NCI-H774 (cell line): ENCODE data around the gene AKAP9.
"Not testable (repeated sequence)": the region's sequence is repeated elsewhere in the genome, so short reads cannot be mapped to it uniquely, and the experiment has no call there.

ENCODE experiments used
- DNase-seq: peaks from one replicate; lab custom pipeline; 2025; lab: John Stamatoyannopoulos, UW

Gene AKAP9

DNA sequence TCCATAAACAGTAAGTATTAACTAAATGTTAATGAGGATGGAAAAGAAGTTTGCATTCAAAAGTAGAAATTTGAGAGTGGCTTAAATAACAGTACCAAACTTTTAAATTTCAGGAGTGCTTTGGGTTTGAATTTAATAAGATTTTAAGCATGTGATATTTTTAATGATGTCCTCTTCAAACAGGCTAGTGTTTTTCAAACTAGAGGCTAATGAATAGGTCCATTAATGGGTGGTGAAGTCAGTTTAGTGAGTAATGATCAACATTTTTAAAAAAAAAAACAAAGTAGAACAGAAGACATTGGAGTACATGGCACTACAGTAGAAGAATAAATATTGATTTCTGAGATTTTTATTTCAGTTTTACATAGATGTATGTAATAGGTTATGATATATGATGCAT, 72.9 kb downstream of the AKAP9 start:
- DNase-seq, result no peak

DNA sequence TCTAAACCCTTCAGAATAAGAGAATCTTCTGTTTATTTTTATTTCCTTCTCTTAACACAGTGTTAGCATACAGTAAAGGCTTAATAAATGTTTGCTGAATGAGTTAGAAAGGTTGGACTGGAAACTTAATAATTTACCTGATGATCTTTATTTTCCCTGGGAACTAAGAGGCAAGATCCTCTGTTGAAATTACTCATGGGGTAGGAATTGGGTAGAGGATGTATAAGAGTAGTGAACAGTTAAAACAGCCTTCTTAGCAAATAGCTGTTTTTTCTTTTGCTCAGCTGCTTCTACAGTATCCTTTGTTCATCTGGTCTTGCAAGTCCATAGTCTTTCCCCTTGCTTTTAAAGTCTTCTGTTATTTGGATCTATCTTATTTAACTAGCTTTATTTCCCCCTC, 80.0 kb downstream of the AKAP9 start:
- DNase-seq, result no peak

DNA sequence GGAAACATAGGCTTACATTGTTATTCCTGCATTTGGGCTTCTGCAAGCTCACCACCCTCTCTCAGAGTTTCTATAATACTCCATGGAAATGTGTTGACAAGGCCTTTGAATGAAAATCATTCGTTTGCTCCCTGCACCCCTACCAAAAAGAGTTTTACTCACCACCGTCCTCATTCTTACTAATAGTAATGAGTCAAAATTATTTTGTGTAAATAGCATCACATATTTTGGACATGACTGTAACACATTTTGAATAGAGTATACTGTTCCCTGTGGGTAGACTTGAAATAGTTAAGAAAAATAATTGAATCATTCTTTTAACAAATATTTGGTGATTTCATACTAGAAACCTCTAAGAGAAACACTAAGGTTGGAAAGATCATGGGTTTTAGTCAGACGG, 84.6 kb downstream of the AKAP9 start:
- DNase-seq, result no peak

DNA sequence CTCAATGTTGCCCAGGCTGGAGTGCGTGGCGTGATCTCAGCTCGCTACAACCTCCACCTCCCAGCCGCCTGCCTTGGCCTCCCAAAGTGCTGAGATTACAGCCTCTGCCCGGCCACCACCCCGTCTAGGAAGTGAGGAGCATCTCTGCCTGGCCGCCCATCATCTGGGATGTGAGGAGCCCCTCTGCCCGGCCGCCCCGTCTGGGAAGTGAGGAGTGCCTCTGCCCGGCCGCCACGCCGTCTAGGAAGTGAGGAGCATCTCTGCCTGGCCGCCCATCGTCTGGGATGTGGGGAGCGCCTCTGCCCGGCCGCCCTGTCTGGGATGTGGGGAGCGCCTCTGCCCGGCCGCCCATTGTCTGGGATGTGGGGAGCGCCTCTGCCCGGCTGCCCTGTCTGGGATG, 86.0 kb downstream of the AKAP9 start:
- not testable (repeated sequence) for DNase-seq

DNA sequence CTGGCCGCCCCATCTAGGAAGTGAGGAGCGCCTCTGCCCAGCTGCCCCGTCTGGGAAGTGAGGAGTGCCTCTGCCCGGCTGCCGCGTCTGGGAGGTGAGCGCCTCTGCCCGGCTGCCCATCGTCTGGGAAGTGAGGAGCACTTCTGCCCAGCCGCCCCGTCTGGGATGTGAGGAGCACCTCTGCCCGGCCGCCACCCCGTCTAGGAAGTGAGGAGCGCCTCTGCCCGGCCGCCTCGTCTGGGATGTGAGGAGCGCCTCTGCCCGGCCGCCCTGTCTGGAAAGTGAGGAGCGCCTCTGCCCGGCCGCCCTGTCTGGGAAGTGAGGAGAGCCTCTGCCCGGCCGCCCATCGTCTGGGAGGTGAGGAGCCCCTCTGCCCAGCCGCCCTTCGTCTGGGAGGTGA, 86.5 kb downstream of the AKAP9 start:
- not testable (repeated sequence) for DNase-seq

DNA sequence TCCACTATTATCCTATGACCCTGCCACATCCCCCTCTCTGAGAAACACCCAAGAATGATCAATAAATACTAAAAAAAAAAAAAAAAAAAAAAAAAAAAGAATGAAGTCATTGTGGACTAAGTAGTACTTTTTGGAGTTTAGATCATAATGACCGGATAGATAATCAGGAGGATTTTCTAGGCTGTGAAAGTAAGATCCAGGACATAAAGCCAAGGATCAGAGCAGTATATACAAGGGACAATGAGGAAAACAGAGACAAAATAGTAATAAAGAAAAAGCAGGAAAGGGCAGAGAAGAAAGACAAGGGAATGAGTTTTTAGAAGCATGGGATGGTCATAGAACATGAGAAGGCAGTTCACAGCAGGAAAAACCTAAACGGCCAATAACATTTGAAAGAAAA, 87.6 kb downstream of the AKAP9 start:
- no peak for DNase-seq

DNA sequence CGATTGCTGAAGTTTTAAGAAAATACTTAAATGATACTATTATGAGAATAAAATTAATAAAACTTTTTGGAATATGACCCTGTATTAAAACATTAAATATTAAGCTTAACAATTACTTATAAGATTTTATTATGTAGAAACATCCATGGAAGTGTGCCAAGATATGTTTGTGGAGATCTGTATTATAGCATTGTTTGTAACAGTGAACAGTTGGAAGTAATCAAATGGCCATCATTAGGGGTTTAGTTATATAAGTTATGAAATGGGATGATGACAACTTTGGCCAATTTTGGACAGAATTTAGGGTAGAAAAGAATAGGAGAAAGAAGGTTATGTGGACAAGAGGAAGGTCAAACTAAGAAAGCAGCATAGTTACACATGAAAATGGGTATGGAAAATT, 88.0 kb downstream of the AKAP9 start:
- no peak for DNase-seq

DNA sequence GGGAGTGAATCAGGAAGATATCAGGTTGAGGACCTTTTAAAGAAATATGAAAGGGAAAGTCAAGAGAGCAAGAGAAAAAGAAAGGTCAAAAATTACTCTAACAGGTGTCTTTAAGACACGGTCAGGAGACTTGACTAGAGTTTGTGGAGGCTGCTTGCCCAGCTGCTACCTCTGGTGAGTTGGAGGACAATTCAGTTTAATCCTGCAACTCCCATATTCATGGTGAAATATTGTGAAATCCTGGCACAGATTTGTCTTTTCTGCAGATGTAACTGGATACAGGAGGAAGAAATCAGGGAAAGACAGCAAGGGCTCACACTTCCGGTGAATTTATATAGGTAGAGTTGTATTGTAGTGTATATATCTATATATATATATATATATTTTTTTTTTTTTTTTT, 93.5 kb downstream of the AKAP9 start:
- DNase-seq, result no peak

DNA sequence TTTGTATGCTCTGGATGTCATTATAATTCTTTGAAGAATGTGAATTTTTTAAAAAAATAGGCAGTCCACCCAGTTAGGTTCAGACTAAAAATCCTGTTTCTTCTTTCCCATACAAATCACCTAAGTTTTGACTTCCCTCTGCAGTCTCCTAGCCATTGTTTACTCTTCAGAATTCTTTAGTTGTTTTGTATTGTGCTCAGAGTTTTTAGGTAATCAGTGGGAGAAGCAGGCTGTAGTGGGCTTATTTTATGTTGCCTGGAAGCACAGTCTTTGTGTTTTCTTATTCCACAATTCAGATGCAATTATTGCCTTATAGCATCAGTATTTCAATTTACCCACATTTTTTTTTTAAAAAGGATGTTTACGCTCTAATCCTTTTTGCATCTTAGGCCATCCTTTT, 94.9 kb downstream of the AKAP9 start:
- DNase-seq, result no peak

DNA sequence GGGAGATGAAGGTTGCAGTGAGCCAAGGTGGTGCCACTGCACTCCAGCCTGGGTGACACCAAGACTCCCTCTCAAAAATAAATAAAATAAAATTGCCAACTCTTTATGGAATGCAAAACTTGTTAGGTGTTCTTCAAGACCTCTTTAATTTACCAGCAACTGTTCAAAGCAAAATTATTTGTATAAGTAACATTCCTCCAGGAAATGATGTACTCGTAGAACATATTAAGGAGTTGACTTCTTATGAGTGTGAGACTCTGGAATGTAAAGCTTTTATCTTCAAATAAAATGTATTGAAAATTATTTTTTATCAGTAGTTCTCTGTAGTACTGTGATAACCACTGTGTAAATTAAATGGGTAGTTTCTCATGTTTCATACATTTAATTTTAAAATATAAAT, 99.2 kb downstream of the AKAP9 start:
- DNase-seq, result no peak

DNA sequence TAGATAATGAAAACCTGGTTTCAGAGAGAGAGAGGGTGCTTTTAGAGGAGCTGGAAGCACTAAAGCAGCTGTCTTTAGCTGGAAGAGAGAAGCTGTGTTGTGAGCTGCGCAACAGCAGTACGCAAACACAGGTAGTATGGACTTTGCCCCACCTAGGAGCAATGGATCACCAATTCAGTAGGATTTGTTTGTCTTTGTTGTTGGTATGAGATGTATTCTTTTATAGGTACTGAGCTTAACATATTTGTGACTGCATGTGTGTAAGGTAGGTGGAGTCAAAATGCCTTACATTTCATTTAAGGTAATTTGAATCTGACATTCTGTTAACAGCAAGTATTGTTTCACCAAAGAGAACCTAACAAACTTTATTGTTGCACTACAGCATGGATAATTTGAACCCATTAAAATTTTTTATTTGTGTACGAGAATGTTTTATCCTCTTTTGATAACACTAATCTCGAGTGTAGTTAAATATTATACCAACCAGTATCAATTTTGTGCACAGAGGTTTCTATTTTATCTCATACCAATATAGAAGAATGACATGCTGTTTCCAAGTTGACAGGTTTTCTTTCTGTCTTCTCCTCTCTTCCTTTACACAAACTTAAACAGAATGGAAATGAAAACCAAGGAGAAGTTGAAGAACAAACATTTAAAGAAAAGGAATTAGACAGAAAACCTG, 101.5 kb downstream of the AKAP9 start:
- no peak for DNase-seq

DNA sequence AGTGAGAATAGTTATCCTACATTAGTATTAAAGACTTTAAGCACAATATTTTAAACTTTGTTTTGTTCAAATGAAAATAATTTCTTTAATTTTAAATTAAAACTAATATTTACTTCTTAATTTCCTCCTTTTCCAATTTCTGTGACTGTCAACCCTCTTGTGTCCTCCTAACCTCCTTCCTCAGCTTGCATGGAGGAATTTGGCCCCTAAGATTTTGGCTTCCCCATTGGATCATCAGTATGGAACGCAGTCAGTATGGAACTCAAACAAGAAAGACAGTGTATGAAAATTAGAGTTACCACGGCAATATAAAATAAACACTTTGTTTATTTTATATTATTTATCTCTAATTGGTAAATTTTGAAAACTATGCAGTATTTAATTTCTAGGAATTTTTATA, 102.4 kb downstream of the AKAP9 start:
- no peak for DNase-seq

DNA sequence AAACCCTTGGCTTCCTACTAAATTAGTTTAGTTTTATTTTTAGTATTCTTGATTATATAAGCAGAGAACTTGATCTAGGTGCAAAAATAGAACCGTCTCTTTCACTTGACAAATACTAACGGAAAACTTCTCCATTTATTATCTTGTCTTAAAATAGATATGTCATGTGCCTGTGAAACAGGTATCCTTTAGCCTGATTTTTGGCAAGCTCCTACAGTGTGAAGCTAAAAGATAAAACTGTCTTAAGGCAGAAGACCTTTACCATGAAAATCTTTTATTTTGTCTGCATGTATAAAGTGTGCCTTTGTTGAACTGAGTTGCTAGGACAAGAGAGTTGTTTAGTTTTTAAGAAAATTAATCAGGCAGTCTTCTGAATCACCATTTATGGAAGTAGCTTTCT, 103.0 kb downstream of the AKAP9 start:
- no peak for DNase-seq

DNA sequence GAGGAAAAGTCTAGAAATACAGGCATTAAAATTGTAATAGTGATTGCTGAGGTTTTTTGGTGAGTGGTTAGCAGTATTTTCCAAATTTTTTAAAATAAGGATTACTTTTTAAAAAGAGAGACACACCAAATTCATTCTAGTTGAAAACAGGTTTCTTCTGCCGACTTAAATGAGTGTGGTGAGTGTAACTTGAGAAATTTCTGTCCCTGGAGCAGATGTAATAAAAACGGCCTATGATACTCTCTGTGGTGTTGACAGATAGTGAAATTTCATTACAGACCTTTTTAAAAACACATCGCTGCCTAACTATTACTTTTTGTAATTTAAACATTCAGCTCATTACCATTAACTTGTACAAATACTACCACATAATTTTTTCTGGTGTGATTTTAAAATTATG, 103.5 kb downstream of the AKAP9 start:
- no peak for DNase-seq

DNA sequence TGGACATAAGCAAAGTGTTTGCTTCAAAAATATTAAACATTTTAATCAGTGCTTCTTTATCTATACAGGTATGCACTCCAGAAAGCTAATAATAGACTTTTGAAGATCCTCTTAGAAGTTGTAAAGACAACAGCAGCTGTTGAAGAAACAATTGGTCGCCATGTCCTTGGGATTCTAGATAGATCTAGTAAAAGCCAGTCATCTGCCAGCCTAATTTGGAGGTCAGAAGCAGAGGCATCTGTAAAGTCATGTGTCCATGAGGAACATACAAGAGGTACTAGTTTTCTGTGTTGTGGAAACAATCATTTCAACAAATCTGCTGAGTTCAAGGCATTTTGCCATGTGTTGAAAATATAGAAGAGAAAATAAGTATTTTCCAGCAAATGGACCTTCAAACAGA, 104.3 kb downstream of the AKAP9 start:
- DNase-seq, result no peak

DNA sequence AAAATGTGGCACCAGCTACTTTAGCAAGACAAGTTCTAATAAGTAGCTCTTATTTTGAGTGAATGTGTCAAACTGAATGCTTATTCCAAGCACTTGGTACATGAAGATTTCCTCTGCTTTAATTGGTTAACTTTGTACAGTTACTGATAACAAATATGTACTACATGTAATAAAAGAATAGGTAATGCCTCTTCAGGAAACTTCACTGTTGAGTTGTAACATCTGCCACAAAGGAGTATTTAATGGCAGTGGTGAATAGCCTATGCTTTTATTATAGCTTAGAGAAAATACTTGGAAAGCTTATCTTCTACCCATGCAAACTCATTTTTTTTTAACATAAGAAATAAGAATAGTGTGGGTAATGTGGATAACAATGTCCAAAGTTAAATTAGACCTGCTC, 111.0 kb downstream of the AKAP9 start:
- no peak for DNase-seq

DNA sequence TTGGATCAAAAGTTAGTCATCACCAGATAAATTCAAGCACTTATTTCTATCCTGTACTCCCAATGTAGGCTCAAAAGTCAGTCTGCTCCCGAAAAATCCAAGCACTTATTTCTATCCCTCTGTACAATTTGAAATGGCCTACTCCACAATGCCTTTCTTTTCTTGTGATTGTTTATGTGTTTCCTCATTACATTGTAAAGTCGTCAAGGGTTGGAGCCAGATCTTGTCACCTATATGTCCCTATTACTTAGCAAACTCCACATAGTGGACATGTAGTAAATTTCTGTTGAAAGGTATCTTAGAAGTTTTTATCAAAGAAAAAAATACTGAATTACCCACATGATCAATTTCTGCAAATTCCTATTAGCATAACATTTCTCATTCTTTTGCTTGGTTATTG, 111.5 kb downstream of the AKAP9 start:
- no peak for DNase-seq

DNA sequence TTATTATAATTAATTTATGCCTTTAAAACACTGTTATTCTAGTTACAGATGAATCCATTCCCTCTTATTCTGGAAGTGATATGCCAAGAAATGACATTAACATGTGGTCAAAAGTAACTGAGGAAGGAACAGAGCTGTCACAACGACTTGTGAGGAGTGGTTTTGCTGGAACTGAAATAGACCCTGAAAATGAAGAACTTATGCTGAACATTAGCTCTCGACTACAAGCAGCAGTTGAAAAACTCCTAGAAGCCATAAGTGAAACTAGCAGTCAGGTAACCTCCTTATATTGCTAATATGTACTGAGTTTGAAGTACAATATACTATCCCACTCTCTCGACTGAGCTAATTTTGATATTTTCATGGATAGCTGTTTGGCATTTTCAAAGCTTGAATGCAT, 112.0 kb downstream of the AKAP9 start:
- no peak for DNase-seq

DNA sequence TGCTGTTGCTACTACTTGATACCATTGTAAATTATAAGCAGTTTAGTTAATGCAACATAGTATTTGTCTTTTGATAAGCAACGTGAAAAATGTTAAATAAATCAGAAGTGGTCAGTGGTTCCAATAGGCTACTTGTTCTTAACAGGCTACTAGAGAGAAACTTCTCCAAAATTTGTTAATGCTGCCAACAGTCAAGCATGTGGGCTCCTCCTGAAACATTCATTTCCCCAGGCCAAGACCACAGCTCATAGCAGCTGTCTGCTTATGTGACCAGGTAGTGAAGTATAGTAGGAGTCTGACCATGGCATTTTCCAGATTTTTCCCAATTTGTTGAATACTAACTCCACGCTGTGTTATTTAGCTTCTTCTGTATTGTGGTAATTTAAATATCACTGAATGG, 112.7 kb downstream of the AKAP9 start:
- no peak for DNase-seq

DNA sequence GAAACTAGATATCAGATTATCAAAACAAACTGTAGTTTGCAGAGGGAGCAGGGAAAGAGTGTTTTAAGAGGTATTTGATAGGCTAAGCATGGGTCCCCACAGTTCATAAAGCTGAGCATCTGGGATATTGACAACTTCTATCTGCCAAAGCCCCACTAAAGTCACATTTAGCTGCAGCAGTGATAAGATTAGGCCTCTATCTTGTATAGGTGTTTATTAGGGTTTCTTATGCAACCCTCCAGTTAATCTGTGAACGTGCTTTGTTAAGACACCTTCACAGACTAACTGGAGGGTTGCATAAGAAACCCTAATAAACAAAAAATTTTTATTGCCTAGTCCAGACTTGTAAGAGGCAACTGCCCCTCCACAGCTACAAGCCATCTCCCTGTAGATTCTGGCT, 115.6 kb downstream of the AKAP9 start:
- DNase-seq, result no peak

DNA sequence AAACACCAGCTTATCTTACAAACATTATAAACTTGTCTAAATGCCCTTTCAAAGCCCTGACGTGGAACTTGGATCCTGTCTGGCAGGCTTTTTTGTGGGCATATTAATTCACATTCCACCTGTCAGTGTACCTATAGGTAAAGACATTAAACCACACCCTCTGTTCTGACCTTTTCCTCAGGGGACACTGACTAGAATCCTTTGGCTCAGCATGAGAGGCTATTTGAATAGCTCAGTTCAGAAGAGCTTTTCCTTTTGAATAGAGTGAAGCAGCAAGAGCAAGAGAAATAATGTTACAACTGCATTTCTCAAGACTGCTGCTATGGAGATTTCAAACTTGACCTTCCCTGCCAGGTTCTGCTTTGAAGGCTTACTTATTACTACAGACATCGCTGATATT, 116.7 kb downstream of the AKAP9 start:
- no peak for DNase-seq

DNA sequence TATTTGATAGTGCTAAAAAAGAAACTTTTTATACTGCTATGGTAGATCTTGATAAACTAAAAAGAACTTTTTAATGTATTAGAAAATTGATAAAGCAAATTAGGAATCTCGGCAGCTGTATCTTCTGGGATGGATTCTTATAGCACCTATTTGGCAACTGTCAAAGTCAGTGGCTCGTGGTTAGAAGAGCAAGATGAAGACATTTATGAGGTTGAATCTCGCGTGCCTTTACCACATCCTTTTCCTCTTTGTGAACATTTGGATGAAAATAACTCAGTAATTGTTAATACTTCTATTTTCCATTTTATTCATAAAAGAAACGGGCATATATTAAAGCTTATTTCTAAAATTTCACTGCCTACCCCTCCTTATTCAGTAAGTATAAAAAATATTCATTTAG, 117.4 kb downstream of the AKAP9 start:
- DNase-seq, result no peak

DNA sequence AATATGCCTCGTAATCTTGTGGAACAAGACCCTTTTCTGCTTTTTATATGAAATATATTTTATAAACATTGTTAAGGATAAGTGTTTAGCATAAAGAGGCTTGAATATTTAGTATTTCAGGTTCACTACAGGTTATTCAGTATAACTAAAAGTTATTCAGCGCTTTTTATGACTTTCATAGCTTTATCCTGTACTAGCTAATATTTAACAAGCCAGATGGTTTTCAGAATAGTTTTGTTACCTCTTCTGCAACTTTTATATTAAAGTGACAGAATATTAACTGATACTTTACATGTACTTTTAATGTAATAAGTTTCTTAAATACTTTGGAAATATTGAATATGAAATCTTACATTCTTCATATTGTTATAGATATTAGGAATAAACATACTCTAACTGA, 118.2 kb downstream of the AKAP9 start:
- DNase-seq, result no peak

DNA sequence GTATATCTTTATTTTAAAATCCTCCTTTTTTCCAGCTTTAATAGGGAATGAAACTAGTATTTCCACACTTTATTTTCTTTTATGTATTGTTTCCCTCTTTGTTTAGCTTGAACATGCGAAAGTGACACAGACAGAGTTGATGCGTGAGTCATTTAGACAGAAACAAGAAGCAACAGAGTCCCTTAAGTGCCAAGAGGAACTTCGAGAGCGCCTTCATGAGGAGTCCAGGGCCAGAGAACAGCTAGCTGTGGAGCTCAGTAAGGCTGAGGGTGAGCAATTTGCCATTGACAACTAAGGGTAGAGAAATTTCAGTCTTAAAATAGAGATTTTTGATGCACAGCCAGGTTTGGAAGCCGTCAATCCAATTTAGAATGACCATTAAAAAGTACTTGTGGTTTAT, 120.5 kb downstream of the AKAP9 start:
- DNase-seq, result no peak
